ENCODE data around the gene TNK1. TPM values are rescaled to one million over a fixed set of nuclear protein-coding genes. Genes with fewer than 3 reads are reported as not detected.

TNK1 gene
- total and polyA plus RNA-seq, 8 donors, result 4.9 to 13.8 (median 6.6) TPM

- TF ChIP-seq CTCF (IDR thresholded peaks at IDR 0.05), result no peak
- no peaks in the 10 kb centered on the region for H3K36me3 ChIP-seq
- no peak for FAIRE-seq
- H3K4me1 ChIP-seq, result peaks cover 0 to 6% (median 2%) of the 10 kb centered on the region in 3 donors
- DNase-seq, result peak in 1 of 6 donors; percentile 42
- H3K27me3 ChIP-seq, result no peaks in the 10 kb centered on the region
- 84 to 89% methylated on average over 11 of the region's 11 CpGs for WGBS, 2 donors
- H3K9me3 ChIP-seq, result no peaks in the 10 kb centered on the region
- ATAC-seq, result no peak
- H3K4me3 ChIP-seq, result no peak overlapping the region
- no peak overlapping the region for H3K27ac ChIP-seq
- intact Hi-C loops (cut with DNase I), result loop anchor here in 2 of 3 donors (10.0 kb wide), 1 partner anchor 77 kb away; the partner anchor contains the start of genes KCTD11 (in 2 of the 2) and TMEM95 (in 2 of the 2)
These were observed 51.4 kb downstream of the TNK1 start for GRCh38 chr17:7432296-7432695.

GRCh38 chr17:7435676-7436555 lies 55.0 kb downstream of the TNK1 start:
- intact Hi-C loops (cut with DNase I), result loop anchor here in 2 of 3 donors (10.0 kb wide), 1 partner anchor 81 kb away; the partner anchor contains the start of genes KCTD11 (in 2 of the 2) and TMEM95 (in 2 of the 2)
- peak overlapping the region; percentile 86 to 97 (median 94) for H3K27ac ChIP-seq
- H3K4me1 ChIP-seq, result peaks cover 5 to 18% (median 11%) of the 10 kb centered on the region in 3 donors
- no peaks in the 10 kb centered on the region for H3K36me3 ChIP-seq
- FAIRE-seq (no peak), DNase-seq (peak; percentile 52 to 87 (median 70)), ATAC-seq (peak; percentile 26 to 47 (median 36))
- WGBS, 2 donors, result 5% methylated on average over 49 of the region's 49 CpGs
- no peaks in the 10 kb centered on the region for H3K27me3 ChIP-seq
- H3K9me3 ChIP-seq, result no peaks in the 10 kb centered on the region
- no peak for TF ChIP-seq CTCF (IDR thresholded peaks at IDR 0.05)
- peak overlapping the region; percentile 36 to 70 (median 46) for H3K4me3 ChIP-seq

GRCh38 chr17:7436556-7437368 lies 55.9 kb downstream of the TNK1 start:
- intact Hi-C loops (cut with DNase I), result loop anchor here in 2 of 3 donors (10.0 kb wide), 1 partner anchor 82 kb away; the partner anchor contains the start of genes KCTD11 (in 2 of the 2) and TMEM95 (in 2 of the 2)
- WGBS, 2 donors, result 2 to 3% methylated on average over 80 to 92 of the region's 92 CpGs
- DNase-seq, result peak; percentile 79 to 96 (median 92)
- Histone ChIP-seq H3K4me3 (peak overlapping the region; percentile 16 to 70 (median 46)), H3K36me3 (no peaks in the 10 kb centered on the region), H3K4me1 (peaks cover 5 to 18% (median 11%) of the 10 kb centered on the region in 3 donors), H3K27ac (peak overlapping the region; percentile 86 to 97 (median 94)), H3K9me3 (no peaks in the 10 kb centered on the region), H3K27me3 (no peaks in the 10 kb centered on the region)
- FAIRE-seq, result no peak
- ATAC-seq, result peak; percentile 75 to 83 (median 80)
- peak; percentile 68 to 91 (median 86) for TF ChIP-seq CTCF (IDR thresholded peaks at IDR 0.05)

- Histone ChIP-seq H3K4me1 (peaks cover 5 to 18% (median 11%) of the 10 kb centered on the region in 3 donors), H3K27ac (peak overlapping the region; percentile 32 to 94 (median 90)), H3K36me3 (no peaks in the 10 kb centered on the region), H3K9me3 (no peaks in the 10 kb centered on the region), H3K27me3 (no peaks in the 10 kb centered on the region), H3K4me3 (peak overlapping the region in 3 of 4 donors; percentile 38 to 70 (median 54))
- WGBS, 2 donors, result 24 to 31% methylated on average over 25 to 31 of the region's 31 CpGs
- no peak for FAIRE-seq
- DNase-seq, result peak in 2 of 6 donors; percentile 38 to 84
- no peak for TF ChIP-seq CTCF (IDR thresholded peaks at IDR 0.05)
- intact Hi-C loops (cut with DNase I), result loop anchor here in 2 of 3 donors (10.0 kb wide), 1 partner anchor 83 kb away; the partner anchor contains the start of genes KCTD11 (in 2 of the 2) and TMEM95 (in 2 of the 2)
- ATAC-seq, result no peak
These were observed 56.5 kb downstream of the TNK1 start for GRCh38 chr17:7437369-7437863.
